Endothelial cell of umbilical vein (primary cell): ENCODE results near the gene TSPAN10. TPM values are rescaled to one million over a fixed set of nuclear protein-coding genes. Genes with fewer than 3 reads are reported as not detected.

Experiments used
- BruUV-seq: library from RNA; stranded (reverse); fragments of 400-500 nt; replicated peaks from 2 replicates; lab custom pipeline; 2021; lab: Mats Ljungman, UMichigan
- CTCF ChIA-PET: fragments of 300-600, 350-600 bp; sonication (Branson Sonifier 250); formaldehyde crosslinking; loops from one replicate; lab custom pipeline; 2021; ENCODE audit warnings: antibody characterized with exemption, inconsistent platforms; lab: Charles Lee
- POLR2A ChIA-PET: fragments of 300-600, 350-600 bp; sonication (Branson Sonifier 250); formaldehyde crosslinking; loops from one replicate; lab custom pipeline; 2021; ENCODE audit warnings: antibody characterized with exemption, inconsistent platforms; lab: Charles Lee
- DNase-seq: peaks from one replicate; pipeline ENCODE4 v3.0.0-alpha.2; 2011; ENCODE audit warnings: low read depth, low spot score
- FAIRE-seq: peaks from 2 replicates; lab custom pipeline; 2011; peaks lifted over from hg19 to GRCh38; lab: Jason Lieb, UNC
- H2AFZ ChIP-seq: 2 replicates; pipeline ENCODE4 v1.6.0; 2012; ENCODE audit warnings: low read depth, low read length, control low read depth, inconsistent platforms
- H3K27ac ChIP-seq: 2 replicates; pipeline ENCODE4 v1.5.1; 2011; ENCODE audit warnings: low read depth, mild to moderate bottlenecking, control low read depth, low read length, moderate library complexity; ENCODE audit not compliant: insufficient read depth
- H3K27me3 ChIP-seq, 2 experiments: 2 replicates each; pipeline versions ENCODE4 v1.6.0 to v1.6.1; 2011; ENCODE audit warnings: low read length in 2 of 2, mixed read lengths in 1 of 2; ENCODE audit not compliant: control insufficient read depth in 2 of 2, insufficient read depth in 2 of 2
- H3K36me3 ChIP-seq, 2 experiments: 2 replicates in 1 of 2; 3 replicates in 1 of 2; pipeline ENCODE4 v1.5.1; 2011; ENCODE audit warnings: low read length in 2 of 2, mild to moderate bottlenecking in 1 of 2, moderate library complexity in 1 of 2; ENCODE audit not compliant: control insufficient read depth in 2 of 2, insufficient read depth in 2 of 2; ENCODE audit errors: extremely low read depth in 1 of 2
- H3K4me1 ChIP-seq: 3 replicates; pipeline ENCODE4 v1.5.1; 2011; ENCODE audit warnings: mild to moderate bottlenecking, low read length; ENCODE audit not compliant: control insufficient read depth, insufficient read depth; ENCODE audit errors: extremely low read depth
- H3K4me2 ChIP-seq: 2 replicates; pipeline ENCODE4 v1.6.1; 2011; ENCODE audit warnings: low read length, control low read depth, mixed read lengths; ENCODE audit not compliant: insufficient read depth
- H3K4me3 ChIP-seq, 3 experiments: fragments of 200-600 bp in 1 of 3; sonication (generic), shearing (Covaris generic) in 1 of 3; replicated peaks in 1 of 3; 2 replicates each; pipeline ENCODE4 v1.5.1; 2011 to 2016; ENCODE audit warnings: control low read depth in 3 of 3, low read length in 3 of 3, mild to moderate bottlenecking in 2 of 3, inconsistent platforms in 1 of 3, low read depth in 1 of 3, moderate library complexity in 1 of 3; ENCODE audit not compliant: insufficient read depth in 1 of 3
- H3K79me2 ChIP-seq: 2 replicates; pipeline ENCODE4 v1.6.0; 2012; ENCODE audit warnings: low read length, inconsistent platforms; ENCODE audit not compliant: control insufficient read depth, insufficient read depth
- H3K9ac ChIP-seq: replicated peaks from 2 replicates; pipeline ENCODE3; 2011; ENCODE audit warnings: low read length, control low read depth; ENCODE audit not compliant: insufficient read depth; ENCODE audit errors: extremely low read depth
- H3K9me1 ChIP-seq: replicated peaks from 3 replicates; pipeline ENCODE4 v1.6.0; 2011; ENCODE audit warnings: mild to moderate bottlenecking, low read length; ENCODE audit not compliant: control insufficient read depth, insufficient read depth; ENCODE audit errors: extremely low read depth
- H3K9me3 ChIP-seq: replicated peaks from 2 replicates; pipeline ENCODE4 v1.5.1; 2012; ENCODE audit warnings: low read length, inconsistent platforms; ENCODE audit not compliant: control insufficient read depth, insufficient read depth
- H4K20me1 ChIP-seq: replicated peaks from 2 replicates; pipeline ENCODE3; 2011; ENCODE audit warnings: mild to moderate bottlenecking, low read length; ENCODE audit not compliant: control insufficient read depth, insufficient read depth; ENCODE audit errors: extremely low read depth
- EZH2 ChIP-seq: IDR thresholded peaks from 2 replicates; pipeline ENCODE4 v1.6.1; 2012; ENCODE audit warnings: borderline replicate concordance, low read depth, mild to moderate bottlenecking, moderate library complexity, low read length, inconsistent platforms; ENCODE audit not compliant: severe bottlenecking
- FOS ChIP-seq: IDR thresholded peaks from 2 replicates; pipeline ENCODE4 v1.6.1; 2011; ENCODE audit warnings: mild to moderate bottlenecking, low read length, moderate library complexity, borderline replicate concordance; ENCODE audit not compliant: insufficient read depth
- GATA2 ChIP-seq: IDR thresholded peaks from 2 replicates; pipeline ENCODE4 v1.7.0; 2011; ENCODE audit warnings: low read depth, mild to moderate bottlenecking, moderate library complexity, mixed read lengths, low read length; ENCODE audit not compliant: insufficient read length, insufficient read depth
- JUN ChIP-seq: IDR thresholded peaks from 2 replicates; pipeline ENCODE4 v1.6.1; 2011; ENCODE audit warnings: borderline replicate concordance, low read depth; ENCODE audit not compliant: insufficient read length, insufficient read depth
- MYC ChIP-seq: IDR thresholded peaks from one replicate; pipeline ENCODE4 v1.6.1; 2011; ENCODE audit warnings: mild to moderate bottlenecking, low read depth, low read length
- POLR2A ChIP-seq: IDR thresholded peaks from 2 replicates; pipeline ENCODE4 v1.6.1; 2012; ENCODE audit warnings: low read depth, mild to moderate bottlenecking, control low read depth, low read length
- POLR2AphosphoS5 ChIP-seq: IDR thresholded peaks from 2 replicates; pipeline ENCODE4 v1.6.1; 2012; ENCODE audit warnings: low read depth, mild to moderate bottlenecking, control low read depth, low read length, moderate library complexity; ENCODE audit not compliant: insufficient read depth
- dilution Hi-C: fragments of 300-500 bp; cut with MboI; formaldehyde crosslinking; loops from one replicate; pipeline ENCODE4 v1.15.0; 2019; ENCODE audit warnings: low sequenced_read_pairs; ENCODE audit not compliant: extremely low pct_ligation_motif_present
- intact Hi-C: fragments of 100-400 bp; cut with micrococcal nuclease; formaldehyde crosslinking; loops from one replicate; pipeline ENCODE4 v1.10.0; 2022
- polyA plus RNA-seq, 4 experiments: library from polyadenylated mRNA; depleted of rRNA in 3 of 4; stranded (reverse) in 3 of 4; unstranded in 1 of 4; fragments of >200 nt; gene quantifications; 2 replicates each; pipeline versions ENCODE4 v1.2.1 to v1.2.3, GENCODE V29; 2011 to 2012; ENCODE audit warnings: missing spikeins in 1 of 4
- total RNA-seq: library from RNA; stranded (reverse); gene quantifications from 2 replicates; pipeline ENCODE4 v1.2.3, GENCODE V29; 2021
- TF ChIP-seq, protein P1 (sequence below): IDR thresholded peaks from 2 replicates; pipeline ENCODE4 v1.6.1; 2011; ENCODE audit not compliant: insufficient read depth, insufficient read length
- TF ChIP-seq, protein P2 (sequence below), 2 donors: IDR thresholded peaks; 1 replicate in 1 of 2; 2 replicates in 1 of 2; pipeline ENCODE4 v1.5.1; 2011; ENCODE audit warnings: low read length in 2 of 2, mild to moderate bottlenecking in 2 of 2, moderate library complexity in 2 of 2, control low read depth in 1 of 2, inconsistent platforms in 1 of 2, low read depth in 1 of 2; ENCODE audit not compliant: insufficient read depth in 1 of 2; ENCODE audit errors: extremely low read depth in 1 of 2

TSPAN10 gene
- total and polyA plus RNA-seq, 2 donors (not counting 3 experiments of a cell fraction or from before 2014, with no cell fraction given): 0.91 to 1.1 TPM

DNA sequence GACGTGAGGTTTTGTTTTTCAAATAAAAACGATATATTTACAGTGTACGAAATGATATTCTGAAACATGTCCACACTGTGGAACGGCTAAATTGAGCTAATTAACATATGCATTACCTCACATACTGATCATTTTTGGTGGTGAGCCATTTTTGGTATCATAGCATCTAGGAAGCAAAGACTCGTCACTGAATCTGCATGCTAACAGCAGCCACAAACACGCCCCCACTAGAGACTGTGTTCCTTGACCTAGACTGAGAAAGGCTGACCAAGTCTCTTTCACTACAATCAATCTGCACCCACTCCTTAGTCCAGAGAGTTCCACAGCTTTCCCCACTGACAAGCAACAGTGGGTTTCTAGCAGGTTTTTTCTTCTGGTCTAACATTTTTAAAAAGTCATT lies 29.6 kb upstream of the TSPAN10 start:
- BruUV-seq: no TSS peak
- dilution Hi-C loops: no loop called here
- Histone ChIP-seq H3K4me2 (no peak overlapping the region), H3K36me3 (peaks cover 22 to 41% of the 10 kb centered on the region in 2 experiments), H3K79me2 (peaks cover 17% of the 10 kb centered on the region), H3K9ac (no peak overlapping the region), H4K20me1 (no peaks in the 10 kb centered on the region), H3K27ac (no peak overlapping the region), H2AFZ (no peak overlapping the region), H3K4me3 (no peak overlapping the region), H3K9me3 (no peaks in the 10 kb centered on the region), H3K4me1 (no peaks in the 10 kb centered on the region), H3K9me1 (no peaks in the 10 kb centered on the region), H3K27me3 (no peaks in the 10 kb centered on the region)
- TF ChIP-seq, protein P1, sequence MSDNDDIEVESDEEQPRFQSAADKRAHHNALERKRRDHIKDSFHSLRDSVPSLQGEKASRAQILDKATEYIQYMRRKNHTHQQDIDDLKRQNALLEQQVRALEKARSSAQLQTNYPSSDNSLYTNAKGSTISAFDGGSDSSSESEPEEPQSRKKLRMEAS: no peak
- TF ChIP-seq EZH2 (no peak), POLR2AphosphoS5 (no peak), JUN (no peak), FOS (no peak), MYC (no peak), POLR2A (no peak), GATA2 (no peak)
- TF ChIP-seq, protein P2, sequence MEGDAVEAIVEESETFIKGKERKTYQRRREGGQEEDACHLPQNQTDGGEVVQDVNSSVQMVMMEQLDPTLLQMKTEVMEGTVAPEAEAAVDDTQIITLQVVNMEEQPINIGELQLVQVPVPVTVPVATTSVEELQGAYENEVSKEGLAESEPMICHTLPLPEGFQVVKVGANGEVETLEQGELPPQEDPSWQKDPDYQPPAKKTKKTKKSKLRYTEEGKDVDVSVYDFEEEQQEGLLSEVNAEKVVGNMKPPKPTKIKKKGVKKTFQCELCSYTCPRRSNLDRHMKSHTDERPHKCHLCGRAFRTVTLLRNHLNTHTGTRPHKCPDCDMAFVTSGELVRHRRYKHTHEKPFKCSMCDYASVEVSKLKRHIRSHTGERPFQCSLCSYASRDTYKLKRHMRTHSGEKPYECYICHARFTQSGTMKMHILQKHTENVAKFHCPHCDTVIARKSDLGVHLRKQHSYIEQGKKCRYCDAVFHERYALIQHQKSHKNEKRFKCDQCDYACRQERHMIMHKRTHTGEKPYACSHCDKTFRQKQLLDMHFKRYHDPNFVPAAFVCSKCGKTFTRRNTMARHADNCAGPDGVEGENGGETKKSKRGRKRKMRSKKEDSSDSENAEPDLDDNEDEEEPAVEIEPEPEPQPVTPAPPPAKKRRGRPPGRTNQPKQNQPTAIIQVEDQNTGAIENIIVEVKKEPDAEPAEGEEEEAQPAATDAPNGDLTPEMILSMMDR (IDR thresholded peaks at IDR 0.05; ENCODE audit: extremely low read depth in 1 of 2, insufficient read depth in 1 of 2, low read depth in 1 of 2, low read length in 2 of 2): no peak
- no peak for DNase-seq
- ChIA-PET POLR2A (interaction anchor here (0.5 kb wide), 1 partner anchor 48 kb away, joined by 6 read pairs; no protein-coding TSS in a partner anchor), CTCF (interaction anchor here (1.0 to 2.0 kb wide), 2 partner anchors 41 to 352 kb away, joined by 3 to 5 read pairs; no protein-coding TSS in a partner anchor)
- intact Hi-C loops: no loop called here
- FAIRE-seq: no peak
